ENCODE data around the gene DLG2.

The DLG2 gene

GRCh38 chr11:84140386-84141169 lies 1486.6 kb downstream of the DLG2 start:
- DNase-seq = no peak

GRCh38 chr11:84137960-84138359 lies 1489.2 kb downstream of the DLG2 start:
- no peak for DNase-seq

- DNase-seq = no peak
Observed at GRCh38 chr11:84137505-84137904, 1489.6 kb downstream of the DLG2 start.

- DNase-seq = no peak
Observed at GRCh38 chr11:84136926-84137325, 1490.2 kb downstream of the DLG2 start.

GRCh38 chr11:84130646-84131427 lies 1496.3 kb downstream of the DLG2 start:
- no peak for DNase-seq

- DNase-seq = no peak
Observed at GRCh38 chr11:84129961-84130576, 1497.1 kb downstream of the DLG2 start.

- DNase-seq = no peak
Observed at GRCh38 chr11:84128840-84129239, 1498.3 kb downstream of the DLG2 start.

- no peak for DNase-seq
Observed at GRCh38 chr11:84117394-84117793, 1509.8 kb downstream of the DLG2 start.

GRCh38 chr11:84106541-84106940 lies 1520.6 kb downstream of the DLG2 start:
- DNase-seq = peak in 1 of 2 experiments; percentile 17

- no peak for DNase-seq
Observed at GRCh38 chr11:84105148-84105547, 1522.0 kb downstream of the DLG2 start.

GRCh38 chr11:84103096-84103495 lies 1524.0 kb downstream of the DLG2 start:
- no peak for DNase-seq

GRCh38 chr11:84097186-84097585 lies 1530.0 kb downstream of the DLG2 start:
- no peak for DNase-seq

GRCh38 chr11:84091212-84091986 lies 1535.7 kb downstream of the DLG2 start:
- no peak for DNase-seq

GRCh38 chr11:84089072-84090057 lies 1537.8 kb downstream of the DLG2 start:
- DNase-seq = peak; percentile 33 to 85

GRCh38 chr11:84071851-84072250 lies 1555.3 kb downstream of the DLG2 start:
- DNase-seq = no peak

- DNase-seq = no peak
Observed at GRCh38 chr11:84069048-84069447, 1558.1 kb downstream of the DLG2 start.

GRCh38 chr11:84061726-84062125 lies 1565.4 kb downstream of the DLG2 start:
- DNase-seq = peak; percentile 35 to 85

GRCh38 chr11:84056653-84057376 lies 1570.3 kb downstream of the DLG2 start:
- DNase-seq = no peak

GRCh38 chr11:84045146-84045545 lies 1582.0 kb downstream of the DLG2 start:
- DNase-seq = no peak

GRCh38 chr11:84044706-84045105 lies 1582.4 kb downstream of the DLG2 start:
- no peak for DNase-seq

- no peak for DNase-seq
Observed at GRCh38 chr11:84036664-84037194, 1590.4 kb downstream of the DLG2 start.
